Upper lobe of left lung (tissue), 4 donors: Measurements from ENCODE around the gene LGR5.

Experiments
- POLR2A ChIP-seq, 4 donors: fragments of 450-650 bp; IDR thresholded peaks; one replicate each; pipeline ENCODE4 v1.5.1; 2016 to 2017; ENCODE audit warnings: antibody characterized with exemption in 4 of 4, mild to moderate bottlenecking in 2 of 4
- POLR2AphosphoS5 ChIP-seq, 2 donors: sonication (generic); formaldehyde crosslinking; IDR thresholded peaks; one replicate each; pipeline ENCODE4 v1.5.1; 2017; ENCODE audit warnings: antibody characterized with exemption in 2 of 2
- TF ChIP-seq, protein P1 (sequence below), 6 experiments: fragments of 450-650 bp in 4 of 6; fragments of 200-600 bp in 2 of 6; sonication (generic) in 2 of 6; IDR thresholded peaks; one replicate each; pipeline ENCODE4 v1.5.1; 2016 to 2019; ENCODE audit warnings: antibody characterized with exemption in 6 of 6

DNA sequence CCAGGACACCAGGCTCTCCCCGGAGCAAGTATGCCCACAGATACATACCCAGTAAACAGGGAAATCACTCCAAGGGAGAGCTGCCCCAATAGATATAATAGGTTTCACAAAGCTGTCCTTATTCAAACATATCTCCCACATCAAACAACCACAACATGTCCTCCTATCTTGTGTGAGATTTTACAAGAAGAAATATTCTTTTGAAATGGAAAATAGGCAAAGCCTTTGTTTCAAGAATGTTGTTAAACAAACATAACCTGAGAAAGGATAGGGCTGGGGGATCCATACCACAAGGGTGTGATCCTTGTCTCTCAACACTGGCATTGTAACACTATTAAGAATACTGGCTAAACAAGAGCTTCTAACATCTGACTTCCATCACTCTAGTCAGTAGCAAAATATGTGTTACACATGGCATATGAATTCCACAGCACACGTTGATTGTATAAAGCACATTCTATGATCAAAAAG is 32.9 kb downstream of the LGR5 start:
- TF ChIP-seq POLR2A (IDR thresholded peaks at IDR 0.05) (no peak), POLR2AphosphoS5 (IDR thresholded peaks at IDR 0.05) (no peak)
- TF ChIP-seq, protein P1, sequence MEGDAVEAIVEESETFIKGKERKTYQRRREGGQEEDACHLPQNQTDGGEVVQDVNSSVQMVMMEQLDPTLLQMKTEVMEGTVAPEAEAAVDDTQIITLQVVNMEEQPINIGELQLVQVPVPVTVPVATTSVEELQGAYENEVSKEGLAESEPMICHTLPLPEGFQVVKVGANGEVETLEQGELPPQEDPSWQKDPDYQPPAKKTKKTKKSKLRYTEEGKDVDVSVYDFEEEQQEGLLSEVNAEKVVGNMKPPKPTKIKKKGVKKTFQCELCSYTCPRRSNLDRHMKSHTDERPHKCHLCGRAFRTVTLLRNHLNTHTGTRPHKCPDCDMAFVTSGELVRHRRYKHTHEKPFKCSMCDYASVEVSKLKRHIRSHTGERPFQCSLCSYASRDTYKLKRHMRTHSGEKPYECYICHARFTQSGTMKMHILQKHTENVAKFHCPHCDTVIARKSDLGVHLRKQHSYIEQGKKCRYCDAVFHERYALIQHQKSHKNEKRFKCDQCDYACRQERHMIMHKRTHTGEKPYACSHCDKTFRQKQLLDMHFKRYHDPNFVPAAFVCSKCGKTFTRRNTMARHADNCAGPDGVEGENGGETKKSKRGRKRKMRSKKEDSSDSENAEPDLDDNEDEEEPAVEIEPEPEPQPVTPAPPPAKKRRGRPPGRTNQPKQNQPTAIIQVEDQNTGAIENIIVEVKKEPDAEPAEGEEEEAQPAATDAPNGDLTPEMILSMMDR (IDR thresholded peaks at IDR 0.05) = no peak
